Brain microvascular endothelial cell (primary cell): ENCODE results near the gene SNAPC5.
"Not testable (repeated sequence)": the region's sequence is repeated elsewhere in the genome, so short reads cannot be mapped to it uniquely, and the experiment has no call there.

Experiments
- DNase-seq: peaks from one replicate; pipeline ENCODE4 v3.0.0-alpha.2; 2020
- H3K27ac ChIP-seq: fragments of 250-450 bp; sonication (Bioruptor Pico); 2 replicates; pipeline ENCODE4 v1.5.1; 2020; ENCODE audit warnings: mild to moderate bottlenecking, moderate library complexity
- H3K27me3 ChIP-seq: fragments of 250-450 bp; sonication (Bioruptor Pico); replicated peaks from 2 replicates; pipeline ENCODE4 v1.5.1; 2020; ENCODE audit warnings: mild to moderate bottlenecking
- H3K36me3 ChIP-seq: fragments of 250-450 bp; sonication (Bioruptor Pico); replicated peaks from 2 replicates; pipeline ENCODE4 v1.5.1; 2020; ENCODE audit warnings: mild to moderate bottlenecking
- H3K4me3 ChIP-seq: 2 replicates; pipeline ENCODE4 v1.5.1; 2011; ENCODE audit warnings: low read depth, mild to moderate bottlenecking, control low read depth, low read length, moderate library complexity
- in situ Hi-C: cut with HindIII; loops from 2 replicates; pipeline ENCODE4 v1.10.0; 2017; ENCODE audit warnings: low sequenced_read_pairs, low pct_ligation_motif_present
- TF ChIP-seq, protein P1 (sequence below): IDR thresholded peaks from 2 replicates; pipeline ENCODE4 v1.5.1; 2011; ENCODE audit warnings: low read depth, mild to moderate bottlenecking, moderate library complexity, low read length, control low read depth, inconsistent platforms; ENCODE audit errors: missing control alignments

Gene SNAPC5

DNA sequence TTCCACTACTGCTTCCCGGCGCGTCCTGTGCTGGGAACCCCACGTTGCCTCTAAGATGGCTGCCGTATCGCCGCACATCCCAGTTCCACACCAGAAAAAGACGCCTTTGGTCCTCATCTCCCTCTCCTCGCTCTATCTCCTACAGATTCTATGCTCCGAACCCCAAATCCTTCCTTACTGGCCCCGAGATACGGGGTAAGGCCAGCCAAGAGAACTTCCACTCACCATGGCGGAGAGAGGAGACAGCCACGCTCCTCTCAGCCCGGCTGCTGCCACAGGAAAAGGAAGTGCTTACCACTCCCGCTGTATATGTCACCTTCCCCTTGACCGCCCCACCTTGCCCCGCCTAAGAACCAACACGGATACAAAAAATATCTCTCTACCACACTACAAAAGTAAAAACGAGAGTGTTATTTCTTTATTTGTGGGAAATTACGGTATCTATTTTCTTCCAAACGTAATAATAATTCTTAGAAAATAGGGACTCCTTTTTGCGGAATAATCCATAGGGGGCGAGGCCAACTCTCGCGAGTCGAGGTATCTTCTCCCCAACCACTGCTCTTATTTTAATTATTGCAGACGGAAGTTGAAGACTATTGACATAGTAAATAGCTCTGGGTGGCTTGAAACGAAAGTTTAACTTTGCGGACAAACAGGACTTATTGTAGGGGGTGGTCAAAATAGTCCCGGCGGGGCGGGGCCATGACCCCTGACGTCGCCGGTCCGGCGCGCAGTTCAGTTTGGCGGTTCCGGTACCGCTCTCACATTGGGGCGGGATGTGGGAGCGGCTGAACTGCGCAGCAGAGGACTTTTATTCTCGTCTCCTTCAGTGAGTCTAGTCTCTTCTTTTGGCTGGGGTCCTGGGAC, 7.2 kb upstream of the SNAPC5 start, which contains the start of the genes RPL4 and ZWILCH:
RPL4 (minus strand) TSS at position 293 of the 867 bp plus-strand sequence; CDS start at position 228, 65 bp downstream.
ZWILCH (plus strand) TSS at position 764 of the 867 bp plus-strand sequence; CDS start at position 777, 13 bp downstream.
- Histone ChIP-seq H3K27me3 (no peaks in the 10 kb centered on the region), H3K4me3 (peak within 1 kb of the TSS; percentile 68), H3K36me3 (peaks cover 35% of the 10 kb centered on the region), H3K27ac (peak within 1 kb of the TSS; percentile 96)
- peak; percentile 73 for DNase-seq
- in situ Hi-C loops: no loop called here
- TF ChIP-seq, protein P1, sequence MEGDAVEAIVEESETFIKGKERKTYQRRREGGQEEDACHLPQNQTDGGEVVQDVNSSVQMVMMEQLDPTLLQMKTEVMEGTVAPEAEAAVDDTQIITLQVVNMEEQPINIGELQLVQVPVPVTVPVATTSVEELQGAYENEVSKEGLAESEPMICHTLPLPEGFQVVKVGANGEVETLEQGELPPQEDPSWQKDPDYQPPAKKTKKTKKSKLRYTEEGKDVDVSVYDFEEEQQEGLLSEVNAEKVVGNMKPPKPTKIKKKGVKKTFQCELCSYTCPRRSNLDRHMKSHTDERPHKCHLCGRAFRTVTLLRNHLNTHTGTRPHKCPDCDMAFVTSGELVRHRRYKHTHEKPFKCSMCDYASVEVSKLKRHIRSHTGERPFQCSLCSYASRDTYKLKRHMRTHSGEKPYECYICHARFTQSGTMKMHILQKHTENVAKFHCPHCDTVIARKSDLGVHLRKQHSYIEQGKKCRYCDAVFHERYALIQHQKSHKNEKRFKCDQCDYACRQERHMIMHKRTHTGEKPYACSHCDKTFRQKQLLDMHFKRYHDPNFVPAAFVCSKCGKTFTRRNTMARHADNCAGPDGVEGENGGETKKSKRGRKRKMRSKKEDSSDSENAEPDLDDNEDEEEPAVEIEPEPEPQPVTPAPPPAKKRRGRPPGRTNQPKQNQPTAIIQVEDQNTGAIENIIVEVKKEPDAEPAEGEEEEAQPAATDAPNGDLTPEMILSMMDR: no peak

DNA sequence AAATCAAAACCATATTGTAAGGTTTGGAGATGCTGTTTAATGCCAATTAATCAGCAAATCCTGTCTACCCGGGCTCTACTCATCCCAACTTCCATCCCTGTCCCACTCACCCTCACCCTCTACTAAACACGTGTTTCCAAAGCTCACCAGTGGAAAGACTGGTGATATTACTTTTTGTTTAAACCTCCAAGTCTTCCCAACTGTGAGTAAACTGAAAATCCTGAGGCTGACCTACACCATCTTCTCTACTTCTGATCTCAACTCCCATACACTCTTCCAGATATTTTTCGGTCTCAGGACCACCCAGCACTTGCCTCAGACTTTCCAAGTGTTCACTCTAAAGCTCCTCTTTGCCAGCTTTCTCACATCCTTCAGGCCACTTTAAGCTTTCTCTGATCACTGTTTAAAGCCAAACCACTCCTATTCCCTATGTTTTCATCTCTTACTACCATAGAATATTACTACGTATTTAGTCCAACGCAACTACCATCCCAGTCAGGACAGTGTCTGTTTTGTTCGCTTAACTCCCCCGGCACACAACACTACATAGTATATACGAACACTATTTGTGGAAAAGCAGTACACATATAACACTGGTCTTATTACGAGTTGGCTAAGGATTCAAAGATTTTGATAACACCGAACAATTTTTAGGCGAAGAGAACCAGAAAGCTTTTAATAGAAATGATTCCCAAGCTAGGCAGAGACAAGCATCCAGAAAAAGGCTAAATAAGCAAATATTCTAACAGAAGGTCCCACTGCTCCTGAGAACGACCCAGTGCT, 6.4 kb upstream of the SNAPC5 start:
- in situ Hi-C loops: no loop called here
- H3K36me3 ChIP-seq: peaks cover 44% of the 10 kb centered on the region
- DNase-seq: no peak

DNA sequence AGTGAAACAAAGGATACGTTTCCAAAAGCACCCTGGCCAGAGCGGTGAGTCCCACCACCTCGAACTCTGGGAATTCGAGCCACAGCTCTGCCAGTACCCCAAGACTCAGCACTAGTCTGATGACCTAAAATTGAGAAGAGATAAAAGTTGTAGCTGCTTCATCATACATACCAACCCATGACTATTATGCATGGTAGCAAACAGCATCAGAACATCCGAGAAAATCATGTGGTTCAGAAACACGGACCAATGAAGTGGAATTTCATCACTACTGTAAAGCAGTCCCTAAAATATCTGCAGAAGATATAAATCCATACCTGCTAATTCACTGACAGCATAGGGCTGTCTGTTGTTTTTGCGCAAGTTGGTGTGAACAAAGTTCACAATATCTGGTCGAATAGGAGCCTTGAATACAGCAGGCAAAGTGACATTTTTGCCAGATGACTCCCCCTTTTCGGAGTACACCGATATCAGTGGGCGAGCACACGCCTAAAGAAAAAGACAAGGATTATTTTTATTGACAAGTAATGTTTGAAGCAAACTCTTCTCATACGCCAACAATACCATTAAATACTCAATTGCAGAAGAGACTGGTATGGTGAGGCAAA, 5.6 kb upstream of the SNAPC5 start:
- DNase-seq: peak; percentile 46
- Histone ChIP-seq H3K4me3 (peak overlapping the region; percentile 68), H3K36me3 (peaks cover 50% of the 10 kb centered on the region), H3K27ac (peak overlapping the region; percentile 96)
- H3K27me3 ChIP-seq, in situ Hi-C loops: not testable (repeated sequence)

More for the DNA sequence above, 6.4 kb upstream of the SNAPC5 start:
- Histone ChIP-seq H3K27me3 (no peaks in the 10 kb centered on the region), H3K4me3 (peak overlapping the region; percentile 68), H3K27ac (peak overlapping the region; percentile 96)
- TF ChIP-seq, protein P1: no peak

DNA sequence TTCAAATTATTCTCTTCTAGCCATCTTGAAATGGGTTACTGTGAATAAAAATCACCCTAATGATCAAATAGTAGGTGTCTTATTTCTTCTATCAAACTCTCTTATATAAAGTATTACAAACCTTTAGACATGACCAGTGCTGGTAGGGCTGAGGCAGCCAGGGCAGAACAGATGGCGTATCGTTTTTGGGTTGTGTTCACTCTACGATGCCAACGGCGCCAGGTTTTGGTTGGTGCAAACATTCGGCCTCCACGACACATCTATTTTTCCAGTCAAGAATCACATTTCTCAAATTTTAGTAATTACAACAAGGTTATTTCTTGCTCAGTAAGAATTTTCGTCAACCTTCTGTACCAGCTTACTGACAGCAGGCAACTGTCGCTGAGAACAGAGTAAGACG, 4.9 kb upstream of the SNAPC5 start:
- peak overlapping the region; percentile 68 for H3K4me3 ChIP-seq
- no peaks in the 10 kb centered on the region for H3K27me3 ChIP-seq
- DNase-seq: no peak
- TF ChIP-seq, protein P1: no peak
- H3K36me3 ChIP-seq: peaks cover 54% of the 10 kb centered on the region
- in situ Hi-C loops: no loop called here
- peak overlapping the region; percentile 96 for H3K27ac ChIP-seq

DNA sequence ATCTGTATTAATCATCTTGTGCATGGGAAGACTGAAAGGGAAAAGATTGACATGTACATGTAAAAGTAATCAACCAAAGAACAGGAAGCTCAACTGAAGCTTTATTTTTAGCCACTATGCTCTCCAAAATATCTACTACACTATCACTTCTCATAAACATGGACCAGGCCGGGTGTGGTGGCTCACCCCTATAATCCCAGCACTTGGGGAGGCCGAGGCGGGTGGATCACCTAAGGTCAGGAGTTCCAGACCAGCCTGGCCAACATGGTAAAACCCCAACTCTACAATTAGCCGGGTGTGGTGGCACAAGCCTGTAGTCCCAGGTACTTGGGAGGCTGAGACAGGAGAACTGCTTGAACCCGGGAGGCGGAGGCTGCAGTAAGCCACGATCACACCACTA, 2.8 kb upstream of the SNAPC5 start:
- in situ Hi-C loops, H3K27ac ChIP-seq, DNase-seq, H3K4me3 ChIP-seq, H3K27me3 ChIP-seq: not testable (repeated sequence)
- peaks cover 54% of the 10 kb centered on the region for H3K36me3 ChIP-seq

DNA sequence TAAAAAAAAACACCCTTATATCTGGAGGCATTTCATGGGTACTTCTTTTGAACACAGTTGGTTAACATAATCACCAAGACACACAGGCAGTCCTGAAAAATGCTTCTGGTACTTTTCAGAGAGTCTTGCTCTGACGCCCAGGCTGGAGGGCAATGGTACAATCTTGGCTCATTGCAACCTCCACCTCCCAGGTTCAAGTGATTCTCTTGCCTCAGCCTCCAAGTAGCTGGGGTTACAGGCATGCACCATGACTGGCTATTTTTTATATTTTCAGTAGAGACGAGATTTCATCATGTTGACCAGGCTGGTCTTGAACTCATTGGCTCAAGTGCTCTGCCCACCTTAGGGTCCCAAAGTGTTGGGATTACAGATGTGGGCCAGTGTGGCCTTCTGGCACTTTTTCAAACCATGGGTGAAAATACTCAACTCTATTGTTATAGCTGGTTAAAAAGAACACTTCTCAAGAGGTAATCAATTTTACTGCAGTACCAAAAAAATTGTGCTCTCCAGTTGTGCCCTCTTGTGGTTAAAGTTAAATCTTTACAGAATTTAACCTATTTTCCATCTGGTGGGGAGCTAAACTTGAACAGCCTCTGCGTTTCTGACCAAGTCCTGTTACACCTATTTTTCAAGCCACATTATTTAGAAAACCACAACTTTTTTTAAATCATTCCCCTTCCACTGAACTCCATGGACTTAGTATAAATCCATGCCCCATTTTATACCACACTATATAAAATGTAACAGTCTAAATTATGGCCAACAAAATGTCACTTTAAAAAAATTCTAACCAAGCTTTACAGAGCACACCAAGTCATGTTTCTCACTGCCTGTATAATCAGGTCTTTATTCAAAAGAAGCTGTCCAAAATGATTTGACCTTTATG, 1.2 kb upstream of the SNAPC5 start:
- Histone ChIP-seq H3K27me3 (no peaks in the 10 kb centered on the region), H3K4me3 (no peak overlapping the region), H3K36me3 (peaks cover 64% of the 10 kb centered on the region), H3K27ac (no peak overlapping the region)
- in situ Hi-C loops: no loop called here
- TF ChIP-seq, protein P1: peak; percentile 13
- no peak for DNase-seq
